CD4-positive, alpha-beta T cell (primary cell): ENCODE results near the gene KCNC4. TPM values are rescaled to one million over a fixed set of nuclear protein-coding genes. Genes with fewer than 3 reads are reported as not detected.

ENCODE experiments used
- ATAC-seq: fragments of 200-7000 bp; cut with Tn5 transposase; one replicate; pipeline ENCODE4 v1.10.0; 2022; ENCODE audit warnings: mild to moderate bottlenecking; ENCODE audit not compliant: poor library complexity
- CTCF ChIA-PET: fragments of 350-600 bp; sonication (Branson Sonifier 250); formaldehyde crosslinking; loops from one replicate; lab custom pipeline; 2021; ENCODE audit warnings: antibody characterized with exemption, inconsistent platforms; lab: Charles Lee
- POLR2A ChIA-PET: fragments of 350-600 bp; sonication (Branson Sonifier 250); formaldehyde crosslinking; loops from one replicate; lab custom pipeline; 2021; ENCODE audit warnings: antibody characterized with exemption, inconsistent platforms; lab: Charles Lee
- DNase-seq, 14 experiments: peaks; one replicate each; pipeline ENCODE4 v3.0.0-alpha.2; 2013 to 2020; ENCODE audit warnings: mixed read lengths in 2 of 14
- H3K27ac ChIP-seq, 2 donors: one replicate each; pipeline versions ENCODE4 v1.5.1 to v1.7.0; 2013; ENCODE audit warnings: low read length in 2 of 2, low read depth in 1 of 2, mild to moderate bottlenecking in 1 of 2
- H3K27me3 ChIP-seq, 2 experiments: 1 replicate in 1 of 2; 2 replicates in 1 of 2; pipeline versions ENCODE4 v1.6.1 to v1.7.0; 2013; ENCODE audit warnings: low read length in 2 of 2, control low read depth in 1 of 2, mild to moderate bottlenecking in 1 of 2, moderate library complexity in 1 of 2; ENCODE audit not compliant: insufficient read depth in 2 of 2, control insufficient read depth in 1 of 2
- H3K36me3 ChIP-seq: one replicate; pipeline ENCODE4 v1.6.1; 2013; ENCODE audit warnings: low read length, control low read depth; ENCODE audit not compliant: insufficient read depth
- H3K4me1 ChIP-seq: one replicate; pipeline ENCODE4 v1.6.1; 2013; ENCODE audit warnings: low read length, control low read depth; ENCODE audit not compliant: insufficient read depth
- H3K4me3 ChIP-seq: one replicate; pipeline ENCODE4 v1.5.1; 2013; ENCODE audit warnings: mild to moderate bottlenecking, low read length, moderate library complexity
- H3K9me3 ChIP-seq, 2 experiments: 1 replicate in 1 of 2; 2 replicates in 1 of 2; pipeline versions ENCODE4 v1.6.1 to v1.7.0; 2013; ENCODE audit warnings: low read length in 2 of 2, mild to moderate bottlenecking in 2 of 2, control low read depth in 1 of 2, moderate library complexity in 1 of 2; ENCODE audit not compliant: control insufficient read depth in 1 of 2, insufficient read depth in 1 of 2
- H3K27ac Mint-ChIP-seq: one replicate; pipeline ENCODE4 v1.8.0; 2020; ENCODE audit warnings: mixed read lengths
- H3K27me3 Mint-ChIP-seq: one replicate; pipeline ENCODE4 v1.8.0; 2021; ENCODE audit warnings: mixed read lengths
- H3K36me3 Mint-ChIP-seq: one replicate; pipeline ENCODE4 v1.8.0; 2021; ENCODE audit warnings: low read depth, mixed read lengths
- H3K4me1 Mint-ChIP-seq: one replicate; pipeline ENCODE4 v1.8.0; 2021; ENCODE audit warnings: low read depth, mixed read lengths
- H3K4me3 Mint-ChIP-seq: one replicate; pipeline ENCODE4 v1.8.0; 2020; ENCODE audit warnings: mild to moderate bottlenecking, mixed read lengths
- H3K9me3 Mint-ChIP-seq: one replicate; pipeline ENCODE4 v1.8.0; 2020; ENCODE audit warnings: mixed read lengths
- CTCF ChIP-seq: fragments of 200-600 bp; IDR thresholded peaks from one replicate; pipeline ENCODE4 v1.8.0; 2022; ENCODE audit warnings: antibody characterized with exemption, mild to moderate bottlenecking
- intact Hi-C, 2 experiments: fragments of 100-400 bp; cut with DNase I in 1 of 2; cut with micrococcal nuclease in 1 of 2; formaldehyde crosslinking; loops; one replicate each; pipeline versions ENCODE4 v1.15.1 to v1.9.0; 2023 to 2025; cut with DNase I, micrococcal nuclease
- total RNA-seq, 174 experiments: library from RNA in 2 of 174; stranded (reverse) in 2 of 174; gene quantifications; one replicate each; pipeline ENCODE4 v1.2.3 and lab custom pipeline; 2021 to 2026

The KCNC4 gene
- total RNA-seq, 2 experiments from 2014 or later, result 16.5 to 17.7 TPM

DNA sequence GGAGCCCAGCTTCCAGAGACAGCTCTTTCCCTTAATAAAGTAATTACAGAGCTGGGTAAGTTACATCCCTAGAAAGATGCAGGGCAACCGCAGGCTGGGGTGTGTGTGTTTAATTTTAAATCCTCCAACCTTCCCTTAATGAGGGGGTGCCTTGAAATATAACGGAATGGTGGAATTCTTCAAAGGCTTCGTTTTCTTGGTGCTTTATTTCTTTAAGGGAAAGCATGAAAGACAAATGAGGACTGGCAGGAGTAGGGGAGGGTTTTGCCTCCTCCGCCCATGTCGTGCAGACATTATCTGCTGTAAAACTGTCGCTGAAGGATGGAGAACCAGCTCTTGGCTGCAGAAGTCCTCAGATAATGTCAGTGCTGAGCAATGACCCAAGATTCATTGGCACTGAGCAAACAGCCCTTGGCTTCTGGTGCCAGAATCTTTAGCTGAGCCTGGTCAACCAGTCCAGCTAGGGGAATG is 44.3 kb upstream of the KCNC4 start:
- H3K9me3 Mint-ChIP-seq, result no peaks in the 10 kb centered on the region
- no peaks in the 10 kb centered on the region for H3K4me1 ChIP-seq
- H3K9me3 ChIP-seq, result peaks cover 0 to 15% of the 10 kb centered on the region in 2 experiments
- no peaks in the 10 kb centered on the region for H3K36me3 ChIP-seq
- H3K4me1 Mint-ChIP-seq, result no peaks in the 10 kb centered on the region
- peaks cover 9% of the 10 kb centered on the region for H3K27me3 Mint-ChIP-seq
- ChIA-PET POLR2A (no interaction called here), CTCF (no interaction called here)
- H3K4me3 Mint-ChIP-seq, result no peak overlapping the region
- H3K27ac ChIP-seq, result no peak overlapping the region
- H3K4me3 ChIP-seq, result no peak overlapping the region
- intact Hi-C loops, result no loop called here
- no peak for ATAC-seq
- H3K27ac Mint-ChIP-seq, result no peak overlapping the region
- no peak for DNase-seq
- no peaks in the 10 kb centered on the region for H3K36me3 Mint-ChIP-seq
- peaks cover 0 to 3% of the 10 kb centered on the region in 2 experiments for H3K27me3 ChIP-seq
- no peak for TF ChIP-seq CTCF

DNA sequence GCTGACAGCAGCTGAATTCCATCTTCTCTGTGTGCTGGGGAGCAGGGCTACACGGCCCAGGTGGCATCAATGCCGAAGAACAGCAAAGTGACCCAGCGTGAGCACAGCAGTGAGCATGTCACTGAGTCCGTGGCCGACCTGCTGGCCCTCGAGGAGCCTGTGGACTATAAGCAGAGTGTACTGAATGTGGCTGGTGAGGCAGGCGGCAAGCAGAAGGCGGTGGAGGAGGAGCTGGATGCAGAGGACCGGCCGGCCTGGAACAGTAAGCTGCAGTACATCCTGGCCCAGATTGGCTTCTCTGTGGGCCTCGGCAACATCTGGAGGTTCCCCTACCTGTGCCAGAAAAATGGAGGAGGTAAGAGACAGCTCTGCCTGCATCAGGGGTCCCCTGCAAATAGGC is 43.3 kb upstream of the KCNC4 start:
- H3K4me3 ChIP-seq, result no peak overlapping the region
- no peak for TF ChIP-seq CTCF
- DNase-seq (no peak), ATAC-seq (no peak)
- Mint-ChIP-seq H3K27ac (no peak overlapping the region), H3K27me3 (peaks cover 8% of the 10 kb centered on the region), H3K4me1 (no peaks in the 10 kb centered on the region), H3K4me3 (no peak overlapping the region), H3K9me3 (no peaks in the 10 kb centered on the region), H3K36me3 (no peaks in the 10 kb centered on the region)
- CTCF ChIA-PET, result no interaction called here
- H3K4me1 ChIP-seq, result no peaks in the 10 kb centered on the region
- intact Hi-C loops, result no loop called here
- no peaks in the 10 kb centered on the region for H3K36me3 ChIP-seq
- POLR2A ChIA-PET, result no interaction called here
- peaks cover 0 to 7% of the 10 kb centered on the region in 2 experiments for H3K9me3 ChIP-seq
- no peak overlapping the region for H3K27ac ChIP-seq
- H3K27me3 ChIP-seq, result peaks cover 0 to 3% of the 10 kb centered on the region in 2 experiments

GRCh38 chr1:110170766-110171733 is 39.1 kb upstream of the KCNC4 start:
- no peak for TF ChIP-seq CTCF
- H3K4me1 Mint-ChIP-seq, result no peaks in the 10 kb centered on the region
- no peak overlapping the region for H3K27ac Mint-ChIP-seq
- peaks cover 20% of the 10 kb centered on the region for H3K27me3 Mint-ChIP-seq
- DNase-seq (no peak), ATAC-seq (no peak)
- H3K36me3 Mint-ChIP-seq, result no peaks in the 10 kb centered on the region
- Histone ChIP-seq H3K4me3 (no peak overlapping the region), H3K36me3 (no peaks in the 10 kb centered on the region), H3K27ac (no peak overlapping the region), H3K4me1 (no peaks in the 10 kb centered on the region), H3K27me3 (no peaks in the 10 kb centered on the region), H3K9me3 (no peaks in the 10 kb centered on the region)
- H3K4me3 Mint-ChIP-seq, result no peak overlapping the region
- intact Hi-C loops, result no loop called here
- POLR2A ChIA-PET, result no interaction called here
- H3K9me3 Mint-ChIP-seq, result no peaks in the 10 kb centered on the region
- CTCF ChIA-PET, result no interaction called here
